ENCODE results near the gene COL23A1.

Gene COL23A1

DNA sequence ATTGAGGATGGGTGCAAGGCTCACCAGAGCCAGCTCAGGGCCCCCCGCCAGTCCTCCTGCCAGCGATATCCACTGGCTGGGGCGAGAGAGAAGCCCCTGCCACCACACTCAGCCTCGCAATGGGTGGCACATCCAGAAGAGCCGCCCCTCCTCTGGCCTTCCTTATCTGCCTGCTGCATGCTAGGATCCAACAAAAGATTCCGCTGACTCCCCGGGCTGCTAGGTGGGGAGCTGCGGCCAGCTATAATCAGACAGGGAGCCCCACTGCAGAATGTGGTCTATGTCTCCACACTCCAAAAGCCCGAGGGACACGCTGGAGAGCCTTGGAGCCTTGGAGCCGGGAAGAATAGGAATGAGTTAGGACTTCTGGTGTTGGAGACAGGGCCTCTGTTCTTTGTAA is 32.8 kb downstream of the COL23A1 start:
- H3K4me3 ChIP-seq (replicated peaks; ENCODE audit: low read depth, low read length) = no peak overlapping the region
- TF ChIP-seq, protein P1, sequence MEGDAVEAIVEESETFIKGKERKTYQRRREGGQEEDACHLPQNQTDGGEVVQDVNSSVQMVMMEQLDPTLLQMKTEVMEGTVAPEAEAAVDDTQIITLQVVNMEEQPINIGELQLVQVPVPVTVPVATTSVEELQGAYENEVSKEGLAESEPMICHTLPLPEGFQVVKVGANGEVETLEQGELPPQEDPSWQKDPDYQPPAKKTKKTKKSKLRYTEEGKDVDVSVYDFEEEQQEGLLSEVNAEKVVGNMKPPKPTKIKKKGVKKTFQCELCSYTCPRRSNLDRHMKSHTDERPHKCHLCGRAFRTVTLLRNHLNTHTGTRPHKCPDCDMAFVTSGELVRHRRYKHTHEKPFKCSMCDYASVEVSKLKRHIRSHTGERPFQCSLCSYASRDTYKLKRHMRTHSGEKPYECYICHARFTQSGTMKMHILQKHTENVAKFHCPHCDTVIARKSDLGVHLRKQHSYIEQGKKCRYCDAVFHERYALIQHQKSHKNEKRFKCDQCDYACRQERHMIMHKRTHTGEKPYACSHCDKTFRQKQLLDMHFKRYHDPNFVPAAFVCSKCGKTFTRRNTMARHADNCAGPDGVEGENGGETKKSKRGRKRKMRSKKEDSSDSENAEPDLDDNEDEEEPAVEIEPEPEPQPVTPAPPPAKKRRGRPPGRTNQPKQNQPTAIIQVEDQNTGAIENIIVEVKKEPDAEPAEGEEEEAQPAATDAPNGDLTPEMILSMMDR (IDR thresholded peaks at IDR 0.05; ENCODE audit: low read length, missing control alignments) = no peak
- DNase-seq (ENCODE audit: low read depth) = no peak

DNA sequence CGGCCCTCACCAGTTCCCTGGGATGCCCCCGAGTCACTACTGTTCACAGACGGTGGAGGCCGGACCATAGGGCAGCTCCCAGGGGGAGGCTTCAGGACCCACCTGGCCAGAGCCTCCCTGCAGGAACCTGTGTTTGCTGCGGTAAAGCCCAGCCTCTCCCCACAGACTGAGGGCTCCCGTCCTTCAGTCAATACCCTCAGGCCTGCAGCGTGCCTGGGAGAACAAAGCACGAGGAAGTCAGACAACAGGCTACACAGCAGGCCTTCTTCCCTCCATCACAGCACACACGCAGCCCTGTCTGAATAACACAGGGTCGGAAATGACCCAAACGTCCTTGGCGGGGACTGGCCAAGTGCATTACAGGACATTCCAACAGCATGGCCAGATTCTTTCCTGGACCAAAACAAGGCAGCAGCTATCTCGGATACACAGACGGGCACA is 34.4 kb downstream of the COL23A1 start:
- DNase-seq (ENCODE audit: low read depth) = no peak
- no peak overlapping the region for H3K4me3 ChIP-seq (replicated peaks; ENCODE audit: low read depth, low read length)
- TF ChIP-seq, protein P1 (IDR thresholded peaks at IDR 0.05; ENCODE audit: low read length, missing control alignments) = no peak

DNA sequence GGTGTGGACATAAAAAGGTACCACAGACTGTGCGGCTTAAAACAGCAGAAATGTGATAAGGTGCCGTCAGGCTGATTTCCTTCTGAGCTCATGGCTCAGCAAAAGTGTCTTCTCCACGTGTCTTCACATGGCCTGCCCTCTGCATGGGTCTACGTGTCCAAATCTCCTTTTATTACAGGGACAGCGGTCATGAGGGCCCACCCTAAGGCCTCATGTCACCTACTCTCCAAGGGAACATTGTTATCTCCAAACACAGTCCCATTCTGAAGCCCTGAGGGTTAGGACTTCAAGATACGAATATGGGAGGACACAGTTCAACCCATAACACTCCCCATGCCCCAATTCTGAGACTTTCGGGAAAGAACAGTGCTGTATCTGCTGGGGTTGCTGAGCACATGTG is 35.2 kb downstream of the COL23A1 start:
- no peak overlapping the region for H3K4me3 ChIP-seq (replicated peaks; ENCODE audit: low read depth, low read length)
- DNase-seq (ENCODE audit: low read depth) = no peak
- TF ChIP-seq, protein P1 (IDR thresholded peaks at IDR 0.05; ENCODE audit: low read length, missing control alignments) = no peak

DNA sequence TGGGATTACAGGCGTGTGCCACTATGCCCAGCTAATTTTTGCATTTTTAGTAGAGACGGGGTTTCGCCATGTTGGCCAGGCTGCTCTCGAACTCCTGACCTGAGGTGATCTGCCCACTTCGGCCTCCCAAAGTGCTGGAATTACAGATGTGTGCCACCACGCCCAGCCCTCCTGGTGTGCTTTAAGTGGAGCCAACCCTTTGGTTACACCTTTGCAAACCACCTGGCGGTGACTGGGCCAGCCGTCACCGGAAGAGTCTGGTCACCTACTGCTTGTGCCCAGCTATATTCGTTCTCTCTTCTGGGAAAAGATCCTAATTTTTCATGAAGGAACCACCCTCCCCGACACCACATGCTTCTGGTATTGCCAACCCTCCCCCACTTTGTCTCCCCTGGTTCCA is 35.9 kb downstream of the COL23A1 start:
- TF ChIP-seq, protein P1 (IDR thresholded peaks at IDR 0.05; ENCODE audit: low read length, missing control alignments) = no peak
- DNase-seq (ENCODE audit: low read depth) = no peak
- H3K4me3 ChIP-seq (replicated peaks; ENCODE audit: low read depth, low read length) = no peak overlapping the region

DNA sequence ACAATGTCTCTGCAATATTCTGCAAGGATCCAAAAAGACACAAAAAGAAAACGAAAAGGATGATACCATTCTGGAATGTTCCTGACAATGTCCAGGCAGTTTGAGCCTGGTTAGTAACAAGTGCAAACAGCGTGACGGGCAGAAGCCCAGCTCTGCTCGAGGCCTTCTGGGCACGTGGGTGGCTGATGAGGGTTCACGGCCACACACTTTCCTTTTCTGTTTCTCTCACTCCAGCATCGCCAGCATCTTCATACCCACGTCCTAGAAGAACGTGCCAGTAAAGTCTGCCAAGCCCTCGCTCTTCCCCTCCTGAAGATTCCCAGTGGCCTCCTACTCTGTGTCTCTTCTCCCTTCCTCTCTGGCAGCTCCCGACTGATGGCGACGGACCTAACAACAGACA is 36.7 kb downstream of the COL23A1 start:
- DNase-seq (ENCODE audit: low read depth) = no peak
- H3K4me3 ChIP-seq (replicated peaks; ENCODE audit: low read depth, low read length) = no peak overlapping the region
- TF ChIP-seq, protein P1 (IDR thresholded peaks at IDR 0.05; ENCODE audit: low read length, missing control alignments) = no peak

DNA sequence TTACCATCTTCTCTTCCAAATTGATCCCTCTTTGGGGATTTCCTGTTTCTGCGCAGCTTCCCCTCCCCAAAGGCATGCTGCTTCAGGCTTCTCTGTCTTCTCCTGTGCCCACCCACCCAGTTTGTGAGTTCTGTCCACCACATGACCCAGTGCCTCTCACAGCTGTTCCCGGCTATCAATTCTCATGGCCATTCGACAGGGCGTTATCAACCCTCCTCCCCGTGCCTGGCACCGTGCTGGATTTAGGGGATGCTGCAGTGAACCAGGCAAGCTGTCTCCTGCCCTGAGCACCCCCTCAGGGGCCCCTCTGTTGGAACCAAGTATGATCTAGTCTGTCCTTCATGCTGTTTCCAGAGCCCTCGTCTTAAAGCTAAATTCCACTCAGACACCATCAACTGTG is 38.7 kb downstream of the COL23A1 start:
- TF ChIP-seq, protein P1 (IDR thresholded peaks at IDR 0.05; ENCODE audit: low read length, missing control alignments) = no peak
- H3K4me3 ChIP-seq (replicated peaks; ENCODE audit: low read depth, low read length) = no peak overlapping the region
- no peak for DNase-seq (ENCODE audit: low read depth)

DNA sequence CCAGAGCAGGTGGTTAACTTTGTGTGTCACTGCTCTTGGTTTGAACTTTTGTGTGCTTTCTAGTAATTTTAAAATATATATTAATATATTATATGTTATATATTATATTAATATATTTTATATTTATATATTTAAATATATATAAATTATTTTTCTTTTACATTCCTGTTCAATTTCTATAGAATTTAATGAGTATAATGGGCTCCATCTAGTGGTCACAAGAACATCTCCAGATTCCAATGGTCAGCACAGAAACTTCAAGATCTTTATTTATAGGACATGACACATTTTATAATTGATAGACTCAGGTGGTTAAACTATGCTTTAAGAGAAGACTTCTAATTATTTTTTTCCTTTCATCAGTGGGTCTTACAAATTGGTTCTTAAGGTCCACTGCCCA is 39.1 kb downstream of the COL23A1 start:
- TF ChIP-seq, protein P1 (IDR thresholded peaks at IDR 0.05; ENCODE audit: low read length, missing control alignments) = peak; percentile 45
- no peak overlapping the region for H3K4me3 ChIP-seq (replicated peaks; ENCODE audit: low read depth, low read length)
- DNase-seq (ENCODE audit: low read depth) = peak; percentile 39

All from fibroblast of pulmonary artery (primary cell).